T-helper 2 cell treated with Interferon-gamma antibody and Interleukin-4, amounts not matched to agents 100 ng/mL and 5 ng/mL, for 36 hours (primary cell): ENCODE data around the gene IQSEC3. TPM values are rescaled to one million over a fixed set of nuclear protein-coding genes. Genes with fewer than 3 reads are reported as not detected.
"Not testable (repeated sequence)": the region's sequence is repeated elsewhere in the genome, so short reads cannot be mapped to it uniquely, and the experiment has no call there.

Source experiments
- intact Hi-C: fragments of 100-400 bp; cut with micrococcal nuclease; formaldehyde crosslinking; loops from one replicate; pipeline ENCODE4 v1.15.1; 2023
- total RNA-seq: library from RNA; stranded (reverse); gene quantifications from 2 replicates; pipeline ENCODE4 v1.2.3, GENCODE V29; 2022

Gene IQSEC3
- total RNA-seq, 1 donor from 2014 or later = 0.11 TPM

DNA sequence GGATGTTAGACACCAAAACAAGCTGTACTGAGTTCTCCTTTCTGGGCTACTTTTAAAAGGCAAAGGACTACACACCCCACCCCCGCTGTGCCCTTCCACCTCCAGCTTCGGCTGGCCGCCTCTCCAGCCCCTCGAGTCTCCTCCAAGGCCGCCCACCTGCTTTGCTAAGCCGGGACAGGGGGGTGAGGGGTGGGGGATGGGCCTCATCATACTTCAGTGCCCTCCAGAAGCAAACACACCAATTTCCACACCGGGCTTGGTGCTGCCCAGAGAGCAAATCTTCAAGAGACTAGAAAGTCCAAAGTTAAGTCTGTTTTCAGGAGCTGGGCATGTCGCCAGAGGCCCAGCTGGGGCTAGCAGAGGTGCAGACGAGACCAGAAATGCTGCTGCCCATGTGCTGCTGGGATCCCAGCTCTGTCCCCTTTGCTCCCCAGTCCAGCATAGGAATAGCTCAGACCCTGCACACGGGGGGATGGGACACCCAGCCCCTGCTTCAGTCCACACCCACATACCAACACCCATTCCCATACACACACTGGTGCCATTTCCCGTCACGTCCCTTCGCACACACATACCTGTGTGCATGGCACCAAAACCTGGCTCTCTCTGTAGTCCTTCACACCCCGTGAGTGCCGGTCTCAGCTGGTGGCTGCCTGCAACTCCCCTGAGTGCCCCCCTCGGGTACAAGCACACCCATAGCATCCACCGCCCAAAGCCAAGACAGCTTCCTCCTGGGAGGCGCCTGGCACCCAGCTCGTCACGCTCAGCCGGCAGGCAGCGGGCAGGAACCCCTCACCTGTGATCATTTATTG, 146.4 kb downstream of the IQSEC3 start:
- intact Hi-C loops = no loop called here

DNA sequence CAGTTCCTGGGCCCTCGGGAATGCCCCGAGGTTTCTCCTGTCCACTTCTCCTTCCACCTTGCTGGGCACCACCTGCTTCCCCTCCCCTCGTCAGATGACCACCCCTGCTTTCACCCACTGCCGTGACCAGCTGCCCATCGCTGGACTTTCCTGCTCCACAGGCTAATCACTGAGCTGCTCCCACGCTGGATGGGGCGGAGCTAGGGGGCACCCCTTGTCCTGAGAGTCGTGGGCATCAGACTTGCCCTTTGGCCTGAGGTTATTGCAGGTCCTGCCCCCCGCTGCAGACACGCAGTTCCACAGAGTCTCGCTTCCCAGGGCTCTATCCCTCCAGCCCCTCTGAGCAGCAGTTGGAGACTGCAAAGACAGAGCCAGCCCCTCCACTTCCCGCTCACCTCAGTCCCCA, 147.0 kb downstream of the IQSEC3 start:
- intact Hi-C loops = no loop called here

DNA sequence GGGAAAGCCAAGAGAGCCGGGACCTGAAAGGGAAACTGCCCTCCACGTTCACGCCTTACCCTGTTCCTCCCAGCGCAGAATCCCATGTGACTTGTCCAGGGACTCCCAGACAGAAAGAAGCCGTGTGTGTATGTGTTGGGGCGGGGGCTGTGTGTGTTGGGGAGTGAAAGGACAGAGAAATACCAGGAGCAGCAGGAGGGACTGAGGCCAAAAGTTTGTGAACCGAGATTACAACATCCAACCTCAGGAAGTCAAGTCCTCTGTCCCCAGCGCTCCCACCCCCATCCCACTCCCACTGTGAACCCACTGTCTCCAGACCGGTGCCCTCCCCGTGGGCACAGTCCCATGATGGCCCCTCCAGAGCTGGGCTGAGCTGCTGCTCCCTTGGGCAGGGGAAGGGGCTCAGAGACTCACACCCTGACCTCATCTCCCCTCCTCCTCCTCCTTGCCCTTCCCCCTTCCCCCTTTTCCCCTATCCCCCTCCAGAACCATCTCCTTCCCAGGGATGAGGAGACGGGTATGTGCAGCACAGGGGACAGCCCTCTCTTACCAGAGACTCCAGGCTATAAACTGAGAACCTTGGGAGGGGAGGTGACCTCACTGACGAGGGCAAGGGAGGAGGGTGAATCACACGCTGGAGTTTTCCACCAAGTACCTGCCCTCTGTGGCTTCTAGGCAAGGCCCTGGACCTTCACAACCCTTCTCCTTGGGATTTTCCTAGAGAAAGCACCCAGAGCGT, 147.6 kb downstream of the IQSEC3 start, which contains the start of gene SLC6A12:
Gene SLC6A12 (minus strand): TSS at position 155 of the 739 bp plus-strand sequence. CDS start 4,171 bp downstream, outside the sequence.
- intact Hi-C loops = no loop called here

DNA sequence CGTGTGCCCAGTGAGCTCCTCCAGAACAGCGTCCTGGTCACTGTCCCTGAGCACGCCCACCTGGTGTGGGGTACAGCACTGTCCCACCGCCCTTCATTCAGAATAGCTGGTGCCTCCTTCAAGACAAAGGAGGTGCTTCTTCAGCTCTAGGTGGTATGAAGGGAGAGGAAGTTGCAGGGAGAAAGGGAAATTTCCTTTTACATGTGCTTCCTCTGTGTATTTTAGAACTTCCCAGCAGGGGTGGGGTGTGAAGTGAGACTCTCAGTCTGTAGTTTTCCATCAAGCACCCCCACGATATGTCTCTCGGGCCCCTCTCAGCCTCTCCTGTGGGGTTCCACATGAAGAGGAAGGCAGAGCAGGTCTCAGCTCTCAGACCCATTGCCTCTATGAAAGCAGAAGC, 148.5 kb downstream of the IQSEC3 start:
- intact Hi-C loops = no loop called here

DNA sequence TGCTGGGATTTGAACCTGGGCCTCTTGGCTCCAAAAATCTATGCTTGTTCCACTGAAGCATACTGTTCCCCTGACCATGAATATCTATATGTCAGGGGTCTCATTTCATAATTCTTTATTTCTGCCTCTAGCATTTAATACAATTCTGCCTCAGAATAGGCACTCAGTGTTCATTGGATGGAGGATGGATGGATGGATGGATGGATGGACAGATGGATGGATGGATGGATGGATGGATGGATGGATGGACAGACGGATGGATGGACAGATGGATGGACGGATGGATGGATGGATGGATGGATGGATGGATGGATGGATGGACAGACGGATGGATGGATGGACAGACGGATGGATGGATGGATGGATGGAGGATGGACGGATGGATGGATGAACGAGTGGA, 150.5 kb downstream of the IQSEC3 start:
- intact Hi-C loops = not testable (repeated sequence)

DNA sequence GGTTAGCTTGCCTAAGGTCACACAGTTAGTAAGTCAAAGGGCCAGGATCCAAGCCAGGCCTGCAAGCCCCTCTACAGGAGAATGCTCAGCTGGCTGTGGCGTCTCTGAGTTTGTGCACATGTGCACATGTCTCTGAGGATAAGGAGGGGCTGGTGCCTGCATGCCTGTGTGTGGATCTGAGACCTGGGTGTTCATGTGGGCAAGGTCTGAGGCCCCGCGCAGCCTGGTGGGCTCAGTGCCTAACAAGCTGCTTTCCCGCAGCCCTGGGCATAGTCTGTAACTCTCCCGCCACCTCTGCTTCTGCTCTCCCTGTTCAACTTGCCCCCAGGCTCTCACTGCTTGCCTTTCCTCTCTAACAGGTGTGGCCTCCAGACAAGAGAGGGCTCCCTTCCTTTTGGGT, 151.7 kb downstream of the IQSEC3 start:
- intact Hi-C loops = no loop called here

DNA sequence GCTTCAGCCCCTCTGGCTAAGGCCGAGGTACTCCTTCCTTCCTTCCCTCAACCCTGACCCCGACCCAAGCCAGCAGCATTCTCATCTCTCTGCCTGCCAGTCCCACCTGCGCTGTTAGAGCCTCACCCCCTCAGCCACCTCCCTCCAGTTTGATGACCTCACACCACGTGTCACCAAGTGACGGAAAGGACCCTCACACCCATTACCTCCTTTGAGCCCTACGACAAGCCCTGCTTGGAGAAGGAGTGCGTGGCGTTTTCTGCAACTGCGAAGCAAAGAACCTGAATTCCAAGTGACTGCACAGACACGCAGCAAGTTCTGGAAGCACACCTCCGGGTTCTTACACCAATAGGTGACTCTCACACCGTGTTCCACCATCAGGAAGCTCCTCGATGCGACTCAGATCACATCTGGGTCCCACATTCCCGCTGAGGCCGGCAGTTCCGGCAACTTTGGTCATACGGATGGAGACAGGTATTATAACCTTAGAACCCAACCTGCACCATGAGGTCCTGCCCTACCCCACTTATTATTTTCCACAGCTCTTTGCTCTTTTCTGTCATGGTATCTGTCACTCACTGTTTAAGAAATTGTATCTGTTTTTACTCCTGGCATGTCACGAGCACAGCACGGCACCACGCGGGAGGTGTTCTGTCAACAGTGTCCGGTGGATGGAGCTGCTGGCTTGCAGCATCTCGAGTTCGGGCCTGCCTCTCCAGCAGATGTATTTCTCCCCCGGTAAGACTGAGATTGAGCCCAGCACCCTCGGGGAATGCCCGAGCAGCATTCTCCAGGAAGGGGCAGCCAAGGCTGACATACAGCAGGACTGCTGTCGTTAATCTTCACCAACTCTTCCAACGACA, 152.4 kb downstream of the IQSEC3 start:
- intact Hi-C loops = no loop called here

DNA sequence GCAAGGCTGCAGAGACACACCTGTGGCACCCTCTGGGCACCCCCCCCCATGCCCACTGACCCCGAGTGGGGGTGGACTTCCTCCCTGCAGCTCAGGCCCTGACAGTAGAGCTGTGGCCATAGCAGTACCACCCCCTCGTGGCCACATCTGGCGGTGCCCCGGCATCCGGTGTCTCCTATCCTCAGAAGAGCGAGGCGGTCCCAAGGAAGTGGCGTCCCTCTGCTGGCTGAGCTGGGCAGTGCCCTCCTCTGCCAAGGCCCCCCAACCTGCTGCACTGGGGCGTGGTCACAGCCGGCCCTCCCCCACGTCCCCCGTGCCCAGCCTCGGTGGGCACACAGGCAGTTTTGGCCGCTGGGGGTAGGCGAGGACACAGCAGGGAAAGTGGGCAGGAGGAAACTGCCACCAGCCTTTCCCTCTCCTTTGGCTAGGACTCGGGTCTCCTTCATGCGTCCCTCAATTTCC, 153.4 kb downstream of the IQSEC3 start:
- intact Hi-C loops = no loop called here

DNA sequence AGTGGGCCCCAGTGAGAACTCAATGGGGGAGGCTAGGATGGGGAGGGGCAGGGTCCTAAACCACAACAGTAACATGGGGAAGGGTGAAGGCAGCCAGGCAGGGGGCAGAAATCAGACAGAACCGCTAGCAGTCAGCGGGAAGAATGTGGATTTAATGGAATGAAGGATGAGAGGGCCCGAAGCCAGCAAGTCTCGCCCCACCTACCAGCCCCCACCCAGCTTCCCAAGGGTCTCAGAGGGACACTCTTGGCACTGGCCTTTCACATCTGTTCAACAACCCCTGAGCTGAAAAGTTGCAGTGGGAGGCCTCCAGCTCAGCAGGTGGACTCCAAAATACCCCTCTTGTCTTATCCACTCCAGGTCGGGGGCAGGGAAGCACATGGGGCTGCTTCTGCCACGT, 153.9 kb downstream of the IQSEC3 start:
- intact Hi-C loops = no loop called here

DNA sequence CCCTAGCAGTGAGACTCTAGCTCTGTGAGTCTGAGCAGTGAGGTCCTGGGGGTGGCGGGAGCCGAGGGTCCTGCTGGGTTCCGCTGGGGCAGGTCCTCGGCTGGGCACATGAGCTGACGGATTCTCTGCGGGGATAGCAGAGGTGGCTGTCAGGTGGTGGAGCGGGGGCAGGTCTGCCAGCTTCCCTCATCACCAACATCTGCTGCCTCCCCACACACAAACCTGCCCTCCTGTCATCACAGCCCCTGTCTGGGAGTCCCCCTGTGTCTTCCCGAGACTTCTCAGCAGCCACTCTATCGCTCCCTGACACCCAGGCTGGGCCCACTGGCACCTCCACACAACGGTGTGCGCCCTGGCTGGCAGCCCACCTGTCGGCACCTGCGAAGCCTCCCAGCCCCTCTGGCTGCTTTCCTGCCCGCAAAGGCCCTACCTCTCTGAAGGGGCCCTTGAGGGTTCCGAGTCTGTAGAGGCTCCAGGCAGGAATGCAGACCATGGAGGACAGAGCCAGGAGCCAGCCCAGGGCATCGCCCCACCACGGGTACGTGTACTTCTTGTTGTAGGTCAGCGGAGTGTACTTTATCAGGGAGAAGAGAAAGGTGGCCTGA, 154.5 kb downstream of the IQSEC3 start:
- intact Hi-C loops = no loop called here

DNA sequence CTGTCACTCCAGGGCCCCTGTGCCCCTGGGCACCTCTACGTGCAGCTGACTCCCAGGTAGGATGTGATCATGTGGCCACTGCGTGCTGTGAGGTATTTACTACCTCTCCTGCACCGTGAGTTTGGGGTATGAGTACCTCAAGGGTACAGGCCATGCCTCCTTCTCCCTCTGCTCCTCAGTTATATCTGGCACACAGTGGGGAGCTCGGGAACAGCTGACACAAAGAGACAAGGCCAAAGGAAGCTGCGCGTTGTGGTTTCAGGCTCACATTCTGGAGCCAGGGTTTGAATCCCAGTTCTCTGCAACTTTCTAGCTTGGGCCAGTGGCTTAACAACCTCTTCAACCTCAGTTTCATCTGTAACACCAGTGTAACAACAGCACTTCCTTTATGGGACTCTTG, 155.2 kb downstream of the IQSEC3 start:
- intact Hi-C loops = no loop called here

DNA sequence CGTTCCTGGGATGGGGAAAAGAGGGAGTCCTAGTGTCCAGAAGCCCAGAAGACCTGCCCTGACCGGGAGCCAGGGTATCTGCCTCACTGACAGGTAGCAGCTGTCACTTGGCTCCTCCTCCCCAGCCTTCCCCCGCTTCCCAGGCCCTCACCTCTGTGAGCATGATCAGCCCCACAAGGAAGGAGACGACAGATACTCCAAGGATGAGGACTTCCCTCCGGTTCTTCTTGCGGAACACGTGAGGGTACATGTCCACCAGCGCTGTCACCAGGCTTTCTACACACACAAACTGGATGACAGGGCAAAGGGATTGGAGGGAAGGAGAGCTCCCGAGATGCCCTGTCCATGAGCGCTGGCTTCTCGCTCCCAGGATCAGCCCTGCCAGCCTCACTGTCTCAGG, 157.3 kb downstream of the IQSEC3 start:
- intact Hi-C loops = no loop called here

DNA sequence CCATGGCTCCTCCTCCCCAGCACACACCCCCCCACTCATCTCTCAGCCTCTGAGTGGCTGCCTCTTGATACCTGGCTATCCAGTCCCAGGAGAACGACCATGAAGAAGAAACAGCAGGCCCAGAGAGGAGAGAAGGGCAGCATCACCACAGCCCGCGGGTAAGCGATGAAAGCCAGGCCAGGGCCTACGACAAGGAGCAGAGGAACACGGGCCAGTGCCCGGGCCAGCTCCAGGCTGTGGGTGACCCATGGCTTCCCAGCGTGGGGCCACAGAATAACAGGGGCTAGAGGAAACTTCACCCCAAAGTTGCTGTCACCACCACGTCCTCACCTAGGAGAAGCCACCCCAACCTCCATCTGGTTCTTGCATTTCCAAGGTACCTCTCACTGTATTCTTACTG, 157.8 kb downstream of the IQSEC3 start:
- intact Hi-C loops = no loop called here

DNA sequence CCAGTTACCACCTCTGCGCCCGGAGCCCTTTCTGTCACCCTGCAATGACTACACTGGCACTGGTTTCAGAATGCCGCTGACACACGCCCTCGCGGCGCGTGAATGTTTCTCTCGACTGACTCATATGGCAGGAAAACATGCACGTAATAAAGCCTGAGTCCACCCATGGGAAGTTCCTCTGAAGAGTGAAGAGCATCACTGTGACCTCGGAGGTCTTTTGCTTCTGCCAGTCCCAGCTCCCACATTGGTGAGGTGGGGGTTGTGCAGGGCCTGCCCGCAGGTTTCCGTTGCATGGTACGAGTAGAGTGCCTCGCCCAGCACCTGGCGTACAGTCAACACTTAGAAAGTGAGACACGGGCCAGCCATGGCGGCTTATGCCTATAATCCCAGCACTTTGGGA, 158.4 kb downstream of the IQSEC3 start:
- intact Hi-C loops = no loop called here

DNA sequence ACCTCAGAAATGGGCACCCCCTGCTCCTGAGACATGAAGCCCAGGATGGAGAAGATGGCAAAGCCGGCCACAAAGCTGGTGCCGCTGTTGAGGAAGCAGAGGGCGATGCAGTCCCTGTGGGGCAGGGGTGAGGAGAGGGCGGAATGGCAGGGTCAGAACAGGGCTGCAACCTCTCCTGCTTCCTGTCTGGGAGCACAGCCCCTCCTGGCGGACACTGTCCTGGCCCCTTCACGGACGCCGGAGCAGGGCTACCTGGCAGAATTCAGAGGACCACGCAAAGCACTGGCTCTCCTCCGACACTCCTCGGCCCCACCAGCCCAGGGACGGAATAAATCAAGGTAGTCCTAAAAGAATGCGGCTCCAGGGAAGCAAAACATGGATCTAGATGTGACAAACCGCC, 159.8 kb downstream of the IQSEC3 start:
- intact Hi-C loops = no loop called here

DNA sequence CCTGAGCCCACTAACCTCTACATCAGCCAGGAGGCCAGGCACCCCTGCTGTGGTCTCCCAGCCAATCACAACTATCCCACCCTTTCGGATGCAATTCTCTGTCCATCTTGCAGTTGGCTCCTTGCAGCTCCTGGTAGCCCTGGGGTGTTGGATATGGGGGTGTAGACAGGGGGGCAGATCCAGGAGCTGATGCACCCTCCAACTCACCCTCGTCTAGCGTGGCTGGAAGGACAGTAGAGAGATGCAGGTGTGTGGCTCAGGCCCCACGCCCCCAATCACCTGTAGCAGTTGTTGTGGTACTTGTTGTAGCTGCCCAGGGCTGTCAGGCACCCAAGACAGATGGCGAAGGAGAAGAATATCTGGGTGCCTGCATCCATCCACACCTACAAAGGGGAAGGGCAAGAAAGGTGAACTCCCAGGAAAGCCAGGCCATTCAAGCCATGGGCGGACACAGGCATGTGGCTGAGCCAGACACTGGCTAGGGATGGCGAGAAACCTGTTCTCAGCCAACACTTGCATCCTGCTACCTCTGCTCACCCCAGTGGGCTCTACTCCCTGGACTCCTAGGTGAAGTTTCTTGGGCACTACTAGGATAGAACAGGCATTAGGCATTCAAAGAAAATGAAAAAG, 160.8 kb downstream of the IQSEC3 start:
- intact Hi-C loops = no loop called here

Other genes starting within 250 kb of the IQSEC3 start
- gene SLC6A12, start 147.4 kb downstream of the IQSEC3 start, total RNA-seq = not detected in 2 replicates
- gene SLC6A13, start 196.1 kb downstream of the IQSEC3 start, total RNA-seq = 0.18 TPM in 1 of 2 replicates, not detected in the other